ELF-1 (cell line): Measurements from ENCODE around the gene PCBD1.

Source experiments
- DNase-seq: peaks from one replicate; pipeline ENCODE4 v3.0.0-alpha.2; 2016; ENCODE audit warnings: low read depth, low spot score

The PCBD1 gene

DNA sequence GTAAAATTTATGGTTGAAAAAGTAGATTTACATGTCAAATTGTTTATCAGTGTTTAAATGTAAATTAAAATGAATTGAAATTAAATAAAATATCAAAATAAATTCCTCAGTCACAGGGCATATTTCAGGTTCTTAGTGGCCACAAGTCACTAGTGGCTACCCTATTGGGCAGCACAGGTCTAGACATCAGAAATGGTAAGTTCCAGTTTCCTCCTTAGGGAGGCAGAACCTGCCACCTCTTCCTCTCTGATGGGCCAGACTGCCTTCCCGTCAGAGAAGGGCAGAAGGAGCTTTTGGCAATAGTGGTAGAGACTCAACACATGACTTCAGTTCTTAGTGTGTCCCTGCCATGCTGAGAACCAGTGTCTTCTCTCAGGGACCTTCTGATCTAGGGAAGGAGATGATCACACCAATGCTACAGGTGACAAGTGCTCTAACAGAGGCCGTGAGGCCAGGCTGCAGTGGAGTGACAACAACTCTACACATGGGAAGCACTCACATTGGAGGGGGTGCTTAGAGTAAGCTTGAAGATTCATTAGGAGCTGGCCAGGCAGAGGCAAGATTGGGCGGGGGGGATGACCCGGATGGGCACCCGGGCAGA is 14.4 kb upstream of the PCBD1 start:
- DNase-seq, result no peak

DNA sequence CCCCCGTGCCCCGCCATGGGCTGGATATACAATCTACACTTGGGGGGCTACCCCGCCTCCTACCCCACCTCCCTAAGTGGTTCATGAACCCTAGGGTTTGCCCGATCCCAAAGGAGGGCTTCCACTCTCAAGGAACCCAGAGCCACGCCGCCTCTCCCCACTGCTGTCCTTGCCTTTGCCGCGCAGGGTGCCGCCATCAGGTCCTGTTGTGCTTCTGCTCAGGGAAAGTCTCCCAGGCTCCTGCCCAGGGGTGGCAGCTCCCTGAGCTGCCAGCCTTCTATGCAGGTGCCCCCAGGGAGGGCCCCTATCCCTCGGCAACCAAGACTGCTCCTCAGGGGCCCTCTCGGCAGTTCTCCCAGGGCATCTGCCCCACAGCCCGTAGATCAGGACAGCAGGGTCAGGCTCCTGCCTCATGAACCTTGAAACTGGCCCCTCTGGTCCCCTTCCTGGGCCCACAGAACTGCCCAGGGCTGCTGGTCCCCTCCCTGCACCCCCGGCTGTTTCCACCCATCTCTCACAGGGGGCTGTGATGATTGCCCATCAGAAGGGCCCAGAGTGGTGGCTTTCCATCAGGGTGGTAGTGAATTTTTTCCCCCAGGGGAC is 13.0 kb upstream of the PCBD1 start:
- no peak for DNase-seq

DNA sequence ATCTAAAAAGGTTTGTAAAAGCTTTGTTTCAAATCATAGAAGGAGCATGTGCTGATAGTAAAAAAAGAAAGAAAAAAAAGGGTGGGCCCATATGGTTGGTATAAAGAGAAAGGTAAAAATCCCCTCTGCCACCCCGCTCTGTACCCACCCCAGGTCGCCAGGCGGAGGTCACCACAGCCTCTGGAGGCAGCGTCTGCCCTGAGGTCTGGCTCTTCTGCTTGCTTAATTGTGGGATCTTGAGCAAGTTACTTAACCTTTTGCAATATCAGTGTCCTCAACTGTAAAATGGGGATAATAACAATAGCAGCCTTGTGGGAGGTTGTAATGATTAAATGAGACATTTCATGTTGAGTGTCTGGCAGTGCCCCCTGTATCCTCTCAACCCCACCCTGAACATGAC is 10.7 kb upstream of the PCBD1 start:
- no peak for DNase-seq

DNA sequence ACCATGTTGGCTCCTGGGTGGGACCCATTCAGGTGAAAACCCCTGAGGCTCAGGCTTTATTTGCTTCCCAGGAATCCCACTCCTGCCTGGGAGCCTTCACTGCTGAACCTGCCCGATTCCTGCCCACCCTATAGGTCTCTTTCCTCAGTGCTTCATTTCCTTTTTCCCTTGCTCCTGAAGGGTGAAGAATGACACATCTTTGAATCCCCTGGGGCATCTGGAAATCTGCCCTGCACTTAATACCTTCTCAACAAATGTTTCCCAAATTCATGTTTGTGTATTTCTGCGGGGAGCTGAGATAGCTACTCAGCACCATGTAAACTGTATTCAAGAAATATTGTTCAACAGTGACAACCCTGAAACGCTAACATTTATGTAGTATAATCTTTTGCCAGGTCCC is 10.3 kb upstream of the PCBD1 start:
- DNase-seq, result no peak

DNA sequence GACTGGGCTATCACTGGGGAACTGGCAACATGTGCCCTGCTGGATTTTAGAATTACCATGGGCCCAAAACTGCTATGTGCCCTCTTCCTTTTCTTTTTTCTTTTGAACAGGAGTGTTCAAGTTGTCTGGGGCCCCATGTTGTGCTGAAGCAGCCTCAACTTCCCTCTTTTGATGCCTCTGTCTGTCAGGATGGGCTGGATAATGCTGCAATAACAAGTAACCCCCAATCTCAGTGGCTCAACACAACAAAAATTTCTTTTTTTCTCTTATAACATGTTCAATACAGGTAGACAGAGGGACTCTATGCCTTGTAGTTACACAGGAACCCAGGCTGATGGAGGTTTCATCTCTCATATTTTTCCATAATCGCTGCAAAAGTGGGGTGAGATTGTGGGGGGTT is 8.2 kb upstream of the PCBD1 start:
- DNase-seq, result no peak

DNA sequence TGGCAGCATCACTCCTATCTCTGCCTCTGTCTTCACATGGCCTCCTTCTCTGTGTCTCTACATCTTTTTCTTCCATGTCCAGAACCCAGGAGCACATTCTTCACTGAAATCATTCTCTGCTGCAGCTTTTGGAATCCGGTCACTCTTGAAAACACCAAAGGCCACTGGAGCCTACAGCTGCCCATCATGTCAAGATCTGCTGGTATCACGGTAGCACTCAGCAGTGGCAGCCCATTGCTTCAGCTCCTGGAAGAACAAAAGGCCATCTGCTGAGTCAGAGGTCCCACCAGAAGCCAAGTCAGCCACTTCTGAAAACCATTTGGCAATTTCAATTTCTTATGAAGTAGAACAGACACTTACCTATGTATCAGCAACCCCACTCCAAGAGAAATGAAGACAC is 6.1 kb upstream of the PCBD1 start:
- no peak for DNase-seq

DNA sequence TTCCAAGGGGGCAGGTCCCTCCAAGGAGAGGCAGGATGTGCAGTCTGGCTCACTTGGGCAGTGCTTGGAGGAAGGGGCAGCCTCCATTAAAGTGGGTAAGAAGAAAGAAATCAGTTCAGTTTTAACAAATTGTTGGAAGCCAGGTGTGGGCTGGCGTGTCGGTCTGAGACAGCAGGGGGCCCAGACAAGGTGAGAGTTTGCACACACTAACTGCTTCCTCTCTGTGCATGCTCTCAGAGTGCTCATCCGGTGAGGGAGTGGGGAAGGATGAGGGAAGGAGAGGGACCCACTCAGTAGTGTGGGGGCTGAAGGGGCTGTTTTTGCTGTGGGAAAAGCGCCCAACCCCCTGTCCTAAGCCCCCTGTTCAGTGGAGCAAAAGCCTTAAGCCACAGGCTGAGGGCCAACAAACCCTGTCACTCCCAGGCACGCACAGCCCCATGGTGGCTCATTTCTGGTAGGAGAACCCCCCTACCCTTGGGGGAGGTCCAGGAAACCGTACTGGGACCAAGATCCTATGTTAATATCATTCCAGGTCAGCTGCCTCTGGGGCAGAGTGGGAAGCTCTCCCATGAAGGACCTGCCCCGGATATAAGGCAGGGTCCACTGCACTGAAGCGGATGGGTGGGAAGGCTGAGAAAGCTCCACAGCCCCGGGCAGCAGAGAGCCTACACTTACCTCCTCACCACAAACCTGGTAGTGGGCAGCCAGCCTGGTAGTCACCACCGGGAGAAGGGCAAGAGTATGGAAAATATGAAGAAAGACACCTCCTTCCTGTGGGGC is 5.1 kb upstream of the PCBD1 start:
- DNase-seq, result no peak

DNA sequence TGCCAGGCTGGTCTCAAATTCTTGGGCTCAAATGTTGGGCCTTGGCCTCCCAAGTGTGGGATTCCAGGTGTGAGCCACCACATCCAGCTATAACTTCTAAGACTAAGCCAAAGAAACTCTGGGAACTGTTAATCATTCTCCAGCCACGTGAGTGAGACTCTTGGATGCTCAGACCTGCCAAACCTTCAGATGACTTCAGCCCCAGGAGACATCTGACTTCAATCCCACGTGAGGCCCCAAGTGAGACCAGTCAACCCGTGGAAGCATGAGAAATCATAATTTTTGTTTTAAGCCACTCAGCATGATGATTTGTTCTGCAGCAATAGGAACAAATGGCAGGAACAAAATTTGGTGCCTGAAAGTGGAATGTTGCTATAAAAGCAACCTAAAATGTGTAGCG is 4.3 kb upstream of the PCBD1 start:
- DNase-seq, result no peak

DNA sequence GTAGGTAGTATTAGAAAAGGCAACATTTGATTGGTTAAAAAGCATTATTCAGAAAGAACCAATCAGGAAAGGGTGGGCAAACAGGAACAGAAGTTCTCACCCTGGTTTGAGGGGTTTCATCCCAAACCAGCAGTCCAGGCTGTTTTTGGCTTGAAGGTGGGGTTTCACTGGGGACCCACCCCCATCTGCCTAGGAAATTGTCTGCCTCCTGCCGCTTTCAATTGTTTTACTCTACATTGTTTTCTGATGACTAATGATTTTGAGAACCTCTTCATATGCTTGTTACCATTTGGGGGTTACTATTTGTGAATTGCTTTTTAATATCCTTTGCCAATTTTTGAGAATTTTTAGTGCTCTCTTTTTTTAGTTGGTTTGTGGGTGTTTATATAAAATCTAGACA is 3.3 kb upstream of the PCBD1 start:
- DNase-seq, result no peak

DNA sequence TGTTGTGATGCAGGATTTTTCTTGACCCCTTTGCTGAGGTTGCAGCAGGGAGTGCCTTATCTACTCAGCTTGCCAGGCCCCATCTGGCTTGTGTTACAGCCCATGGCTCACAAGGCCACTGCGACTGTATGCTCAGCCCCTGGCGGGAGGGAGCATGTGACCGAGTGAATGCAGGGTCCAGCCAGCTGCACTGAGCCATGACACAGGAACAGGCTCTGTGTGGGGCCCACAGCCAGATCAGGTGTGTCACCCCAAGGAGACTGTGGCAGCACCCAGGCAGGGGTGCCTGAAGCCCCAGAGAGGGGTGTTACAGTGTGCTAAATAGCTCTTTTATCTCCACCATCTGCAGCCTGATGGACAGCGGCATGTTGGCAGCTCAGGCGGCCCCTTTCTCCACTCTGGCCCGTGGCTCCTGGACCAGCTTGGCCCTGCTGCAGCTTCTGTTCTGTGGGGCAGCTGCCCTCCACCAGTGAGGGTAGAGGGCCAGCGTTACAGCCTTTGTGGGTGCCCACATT is 2.6 kb upstream of the PCBD1 start:
- DNase-seq, result peak; percentile 40

DNA sequence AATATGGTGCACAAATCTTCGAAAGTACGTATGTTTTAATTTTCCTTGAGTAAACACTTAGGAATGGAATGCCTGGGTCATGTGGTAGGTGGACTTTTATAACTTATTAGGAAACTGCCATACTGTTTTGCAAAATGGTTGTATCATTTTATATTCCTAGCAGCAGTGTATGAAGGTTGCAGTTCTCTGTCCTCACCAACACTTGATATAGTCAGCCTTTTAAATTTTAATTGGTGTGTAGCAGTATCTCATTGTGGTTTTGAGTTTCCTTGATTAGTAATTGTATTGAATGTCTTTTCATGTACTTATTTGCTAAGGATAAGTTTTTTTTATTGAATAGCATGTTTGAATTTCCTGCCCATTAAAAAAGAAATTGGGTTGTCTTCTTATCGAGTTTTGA is 926 bp upstream of the PCBD1 start:
- no peak for DNase-seq

DNA sequence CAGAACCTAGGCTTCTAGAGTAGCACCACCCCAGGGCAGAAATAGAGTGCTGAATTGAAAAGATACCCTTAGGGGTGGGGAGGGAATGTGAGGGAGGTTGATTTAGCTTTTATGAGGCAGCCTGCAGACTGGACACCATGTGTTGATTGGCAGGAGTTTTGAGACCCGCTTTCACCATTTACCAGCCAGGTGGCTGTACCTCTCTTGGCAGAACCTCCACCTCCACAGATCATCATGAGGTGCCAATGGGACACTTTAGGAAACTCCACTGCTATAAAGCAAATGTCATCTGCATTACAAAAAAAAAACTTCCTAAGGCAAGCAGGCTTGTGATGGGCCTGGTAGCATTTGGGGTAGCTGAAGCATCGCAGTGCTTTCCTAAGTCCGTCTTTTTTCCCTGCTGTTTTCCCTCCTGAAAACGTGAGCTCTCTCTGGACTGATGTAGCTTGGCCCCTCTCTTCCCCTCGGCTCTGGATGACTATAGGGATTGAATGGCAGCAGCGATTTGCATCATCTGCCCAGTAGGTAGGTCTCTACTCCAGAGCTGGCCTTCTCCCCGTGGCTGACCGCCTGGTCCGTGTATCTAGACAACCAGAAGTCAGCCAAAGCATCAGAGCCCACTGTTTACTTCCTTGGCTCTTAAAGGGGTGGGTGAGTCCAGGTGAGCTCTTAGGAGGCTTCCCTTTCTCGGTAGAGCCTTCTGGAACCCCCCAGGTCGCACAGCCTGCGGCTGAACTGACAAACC is 1.3 kb downstream of the PCBD1 start:
- DNase-seq, result peak; percentile 23

DNA sequence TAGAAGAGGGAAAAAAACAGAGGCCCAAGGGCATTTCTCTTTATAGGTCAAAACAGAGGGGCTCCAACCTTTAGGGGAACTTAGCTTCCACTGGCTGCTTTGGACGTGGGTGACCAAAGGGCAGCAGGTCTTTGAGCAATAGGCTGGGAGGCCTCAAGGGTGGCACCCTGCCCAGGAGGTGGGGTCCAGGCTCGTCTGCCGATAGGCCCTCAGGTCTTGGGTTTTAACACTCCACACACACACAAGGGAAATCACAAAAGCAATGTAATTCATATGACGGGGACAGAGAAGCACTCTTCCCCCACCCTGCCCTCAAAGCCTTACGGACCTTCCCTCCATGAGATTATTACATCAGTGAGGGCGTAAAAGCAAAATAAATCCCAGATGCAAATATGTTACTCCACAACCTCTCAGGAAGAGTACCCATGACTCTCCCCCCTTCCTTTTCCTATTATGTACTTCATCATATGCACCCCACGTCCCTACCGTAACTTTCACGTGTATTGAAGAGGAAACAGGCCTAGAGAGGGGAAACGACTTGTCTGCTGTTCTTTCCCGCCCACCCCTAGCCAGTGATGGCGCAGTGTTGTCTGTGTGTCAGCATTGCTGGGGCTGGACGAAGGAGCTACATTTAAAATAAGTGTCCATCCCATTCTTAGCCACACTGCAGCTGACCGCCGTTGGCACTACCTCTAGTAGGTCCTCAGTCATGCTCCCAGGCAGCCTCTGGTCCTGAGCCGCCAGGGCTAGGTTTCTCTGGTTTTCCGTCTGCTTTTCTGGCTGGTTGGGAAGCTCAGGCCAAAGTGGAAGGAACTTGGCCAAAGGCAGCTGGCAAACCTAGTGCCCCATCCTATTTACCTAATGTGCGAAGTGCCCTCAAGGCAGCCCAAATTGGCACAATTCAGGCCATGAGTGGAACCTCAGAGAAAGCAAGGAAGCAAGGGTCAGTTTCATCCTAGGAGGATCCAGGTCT is 2.1 kb downstream of the PCBD1 start:
- no peak for DNase-seq

DNA sequence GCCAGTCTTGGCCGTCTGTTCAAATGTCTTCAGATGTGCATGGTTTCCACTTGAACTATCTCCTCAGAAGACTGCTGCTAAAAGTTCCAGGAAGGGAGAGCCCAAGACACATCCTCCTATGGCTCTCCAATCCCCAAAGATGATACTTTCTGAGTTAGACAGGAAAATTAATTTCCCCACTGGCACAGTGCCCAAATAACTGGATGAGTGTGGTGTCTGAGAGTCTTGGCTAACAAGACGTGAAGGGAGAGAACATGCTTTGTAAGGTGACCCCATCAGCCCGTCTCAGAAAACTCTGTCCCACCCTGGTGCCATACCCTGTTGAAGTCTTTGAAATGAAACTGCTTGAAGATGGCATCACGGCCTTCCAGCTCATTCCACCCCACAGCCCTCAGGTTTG is 2.9 kb downstream of the PCBD1 start:
- DNase-seq, result no peak

DNA sequence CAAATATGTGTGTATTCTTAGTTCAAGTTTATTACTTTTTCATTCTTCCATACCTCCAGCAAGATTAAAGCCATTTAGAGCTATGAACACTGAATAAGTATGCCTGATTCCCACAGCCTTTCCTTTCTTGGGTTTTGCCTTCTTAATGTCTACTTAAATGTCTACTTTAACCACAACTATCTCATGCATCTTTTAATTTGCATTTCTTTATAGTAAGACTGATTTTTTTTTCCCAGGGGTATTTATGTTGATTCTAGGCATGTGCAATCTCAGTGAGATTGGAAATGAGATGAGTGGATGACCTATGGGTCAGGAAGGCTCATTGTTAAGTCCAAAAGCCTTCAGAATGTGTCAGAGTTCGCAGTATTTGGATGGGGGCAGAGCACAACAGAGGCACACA is 3.6 kb downstream of the PCBD1 start:
- DNase-seq, result no peak

DNA sequence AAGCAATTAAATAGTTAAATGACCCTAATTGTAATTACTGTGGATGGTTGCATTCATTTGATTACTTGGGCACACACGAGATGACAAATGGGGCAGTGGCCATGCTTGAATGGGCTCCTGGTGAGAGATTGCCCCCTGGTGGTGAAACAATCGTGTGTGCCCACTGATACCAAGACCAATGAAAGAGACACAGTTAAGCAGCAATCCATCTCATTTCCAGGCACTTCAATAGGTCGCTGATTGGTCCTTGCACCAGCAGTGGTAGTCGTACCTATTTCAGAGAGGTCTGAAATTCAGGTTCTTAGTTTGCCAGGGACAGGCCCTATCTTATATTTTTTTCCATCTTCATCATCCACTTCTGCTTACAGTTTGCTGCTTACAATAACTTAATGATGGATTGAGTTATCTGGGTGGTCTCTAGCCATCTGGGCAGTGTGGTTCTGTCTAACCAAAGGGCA is 8.3 kb downstream of the PCBD1 start:
- peak; percentile 83 for DNase-seq

DNA sequence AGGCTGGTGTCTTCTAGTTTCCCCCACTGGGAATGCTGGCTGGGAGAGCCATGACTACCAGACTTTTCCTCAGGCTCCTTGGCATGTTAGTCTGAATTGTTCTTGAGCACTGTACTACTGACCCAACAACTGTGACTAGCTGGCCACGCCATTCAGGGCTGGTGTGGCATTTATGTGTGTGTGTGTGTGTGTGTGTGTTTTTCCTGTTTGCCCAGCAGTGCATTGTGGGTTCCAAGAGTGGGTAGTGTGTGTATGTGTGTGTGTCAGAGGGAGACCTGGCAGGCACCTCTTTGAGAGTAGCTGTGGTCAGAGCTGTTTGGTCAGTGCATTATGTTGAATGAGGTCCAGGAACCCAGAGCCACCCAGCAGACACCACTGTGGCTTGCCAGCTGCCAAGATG is 9.2 kb downstream of the PCBD1 start:
- no peak for DNase-seq

DNA sequence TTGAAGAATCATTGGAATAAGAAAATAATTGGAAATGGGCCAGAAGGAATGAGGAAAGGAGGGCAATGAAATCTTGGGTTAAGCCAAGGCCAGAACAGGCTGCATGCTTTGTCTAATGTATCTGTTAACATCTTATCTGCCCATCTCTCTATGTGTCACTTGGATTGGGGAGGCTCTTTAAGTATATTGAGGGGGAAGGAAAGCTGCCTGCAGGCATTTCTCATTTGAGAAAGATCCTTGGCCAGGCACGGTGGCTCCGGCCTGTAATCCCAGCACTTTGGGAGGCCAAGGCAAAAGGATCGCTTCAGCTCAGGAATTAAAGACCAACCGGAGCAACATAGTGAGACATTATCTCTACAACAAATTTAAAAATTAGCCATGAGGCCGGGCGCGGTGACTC is 14.3 kb downstream of the PCBD1 start:
- DNase-seq, result peak; percentile 36

DNA sequence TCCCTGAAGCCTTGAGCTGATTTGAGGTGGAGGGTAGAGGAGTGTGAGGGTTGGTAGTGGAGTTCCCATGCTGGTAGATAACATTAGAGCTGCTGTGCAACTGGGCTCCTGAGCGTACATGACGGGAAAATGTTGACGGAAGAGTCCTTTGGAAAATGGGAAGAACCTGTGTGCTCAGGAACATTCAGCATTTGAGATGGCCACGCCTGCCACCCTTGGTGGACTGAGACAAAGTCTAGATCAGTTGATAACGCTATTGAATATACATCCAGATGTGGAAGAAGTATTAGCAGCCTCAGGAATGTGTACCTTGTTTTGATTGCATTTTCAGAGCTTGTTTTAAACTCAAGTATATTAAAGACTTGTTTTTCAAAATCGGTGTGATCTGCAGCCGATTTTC is 16.1 kb downstream of the PCBD1 start:
- no peak for DNase-seq

DNA sequence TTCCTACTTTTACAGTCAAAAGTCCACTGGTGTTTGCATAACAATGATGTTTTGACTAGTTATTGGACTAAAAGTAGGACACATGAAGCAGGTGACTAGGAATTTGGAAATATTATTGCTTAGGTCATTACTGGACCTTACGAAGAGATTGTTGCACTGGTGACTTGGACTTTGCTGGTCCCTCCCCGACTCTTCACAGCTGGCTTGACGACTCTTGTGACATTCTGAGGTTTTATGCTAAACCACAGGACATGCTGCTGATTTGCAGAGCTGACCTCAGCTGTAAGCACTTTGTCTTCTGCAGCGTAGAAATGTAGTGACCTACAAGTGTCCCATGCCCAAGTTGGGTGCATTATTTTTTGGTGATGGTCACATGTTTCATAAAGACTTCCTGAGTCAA is 21.9 kb downstream of the PCBD1 start:
- DNase-seq, result no peak

DNA sequence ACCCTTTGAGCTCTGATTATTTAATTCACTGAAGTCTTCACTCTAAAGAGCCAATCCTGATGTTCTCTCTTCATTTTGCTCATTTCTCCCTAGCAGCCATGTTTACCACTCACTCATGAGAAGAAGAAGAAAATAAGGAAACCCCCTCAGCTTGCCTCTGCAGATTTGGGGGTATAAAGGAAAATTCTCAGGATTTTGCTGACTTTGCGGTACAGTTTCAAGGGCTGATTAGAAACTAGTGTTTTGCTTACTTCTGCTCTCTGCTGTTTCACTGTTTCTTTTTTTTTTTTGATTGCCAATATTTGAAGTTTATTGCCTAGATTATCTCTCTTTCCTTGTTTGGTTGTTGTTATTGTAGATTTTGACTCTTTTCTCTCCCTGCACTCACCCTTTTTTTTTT is 23.4 kb downstream of the PCBD1 start:
- no peak for DNase-seq
